Measurements from ENCODE around the gene NEU4. TPM values are rescaled to one million over a fixed set of nuclear protein-coding genes. Genes with fewer than 3 reads are reported as not detected.
"Not testable (repeated sequence)": the region's sequence is repeated elsewhere in the genome, so short reads cannot be mapped to it uniquely, and the experiment has no call there.

Gene NEU4
- total RNA-seq, 2 experiments from 2014 or later: 0.20 TPM; not detected in 1

DNA sequence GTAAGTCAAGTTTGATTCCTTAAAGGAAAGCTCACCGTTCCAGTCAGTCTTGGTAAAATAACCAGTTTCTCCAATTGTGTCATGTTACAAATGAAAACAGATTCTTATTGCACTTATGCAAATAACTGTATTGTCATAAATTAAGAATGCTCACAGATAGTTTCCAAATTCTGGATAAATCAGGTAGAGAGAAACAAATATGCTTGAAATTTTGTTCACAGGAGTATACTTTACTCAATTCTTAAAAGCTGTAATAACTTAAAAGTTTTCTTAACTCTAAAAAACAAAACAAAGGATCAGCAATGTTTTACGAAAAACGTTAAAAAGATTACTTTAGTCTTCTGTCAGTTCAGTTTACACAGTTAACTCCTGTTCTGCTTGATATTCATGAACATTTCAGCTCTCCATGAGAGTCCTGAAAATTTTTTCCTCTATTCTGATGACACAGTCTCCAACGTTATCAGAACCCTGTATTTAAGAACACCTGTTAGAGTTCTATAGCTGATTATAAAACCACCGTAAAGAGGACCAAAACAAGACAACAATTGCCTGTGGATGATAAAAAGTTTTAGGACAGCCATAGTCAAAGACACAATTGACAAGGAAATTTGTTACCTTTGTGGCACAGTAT lies 27.9 kb upstream of the NEU4 start:
- ATAC-seq (ENCODE audit: low read depth): no peak
- no peaks in the 10 kb centered on the region for H3K36me3 Mint-ChIP-seq
- no peak overlapping the region for H3K4me3 Mint-ChIP-seq
- H3K4me1 Mint-ChIP-seq: no peaks in the 10 kb centered on the region
- no peak overlapping the region for H3K27ac Mint-ChIP-seq
- H3K27me3 Mint-ChIP-seq: peaks cover 4% of the 10 kb centered on the region
- DNase-seq: no peak
- POLR2A ChIA-PET: no interaction called here
- peaks cover 9% of the 10 kb centered on the region for H3K9me3 Mint-ChIP-seq

DNA sequence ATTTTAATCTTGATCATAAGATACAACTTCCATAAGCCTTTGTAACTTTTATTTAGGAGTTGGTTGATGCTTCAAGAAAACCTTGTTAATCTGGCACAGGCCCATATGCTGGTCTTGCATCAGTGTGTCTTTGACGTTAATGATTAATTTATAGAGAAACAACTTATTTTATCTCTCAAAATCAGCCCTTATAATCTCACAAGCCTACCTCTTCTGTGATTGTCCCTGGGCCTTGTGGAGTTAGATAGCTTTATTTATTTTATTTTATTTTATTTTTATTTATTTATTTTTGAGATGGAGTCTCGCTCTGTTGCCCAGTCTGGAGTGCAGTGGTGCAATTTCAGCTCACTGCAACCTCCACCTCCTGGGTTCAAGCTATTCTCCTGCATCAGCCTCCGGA lies 26.9 kb upstream of the NEU4 start:
- H3K36me3 Mint-ChIP-seq; POLR2A ChIA-PET; H3K4me3 Mint-ChIP-seq; H3K9me3 Mint-ChIP-seq; H3K27ac Mint-ChIP-seq; H3K27me3 Mint-ChIP-seq; H3K4me1 Mint-ChIP-seq; DNase-seq; ATAC-seq (ENCODE audit: low read depth): not testable (repeated sequence)

DNA sequence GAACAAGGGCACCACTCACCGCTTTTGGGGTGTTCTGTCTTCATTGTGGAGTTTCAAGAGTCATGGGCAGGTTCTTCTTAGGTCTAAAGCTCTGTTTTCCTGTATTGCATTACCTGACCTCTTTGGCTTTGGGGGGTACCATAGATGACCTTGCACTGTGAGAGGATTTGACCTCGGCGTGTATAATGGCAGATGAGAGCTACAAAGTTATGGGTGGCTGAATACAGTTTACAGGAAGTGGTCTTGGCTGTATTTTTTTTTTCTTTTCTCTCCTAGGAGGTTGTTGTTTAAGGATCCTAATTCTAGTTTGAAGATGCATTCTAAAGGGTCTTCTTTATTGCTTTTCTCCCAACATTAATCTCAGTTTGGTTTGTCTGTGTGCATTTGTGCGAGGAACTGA lies 20.9 kb upstream of the NEU4 start:
- H3K4me3 Mint-ChIP-seq: no peak overlapping the region
- no peaks in the 10 kb centered on the region for H3K36me3 Mint-ChIP-seq
- peak overlapping the region; percentile 29 for H3K27ac Mint-ChIP-seq
- ATAC-seq (ENCODE audit: low read depth): peak; percentile 41
- peaks cover 20% of the 10 kb centered on the region for H3K4me1 Mint-ChIP-seq
- peaks cover 6% of the 10 kb centered on the region for H3K27me3 Mint-ChIP-seq
- DNase-seq: no peak
- POLR2A ChIA-PET: interaction anchor here (0.6 to 1.6 kb wide), 2 partner anchors 15 to 54 kb away, joined by 5 read pairs; no protein-coding TSS in a partner anchor
- peaks cover 10% of the 10 kb centered on the region for H3K9me3 Mint-ChIP-seq

DNA sequence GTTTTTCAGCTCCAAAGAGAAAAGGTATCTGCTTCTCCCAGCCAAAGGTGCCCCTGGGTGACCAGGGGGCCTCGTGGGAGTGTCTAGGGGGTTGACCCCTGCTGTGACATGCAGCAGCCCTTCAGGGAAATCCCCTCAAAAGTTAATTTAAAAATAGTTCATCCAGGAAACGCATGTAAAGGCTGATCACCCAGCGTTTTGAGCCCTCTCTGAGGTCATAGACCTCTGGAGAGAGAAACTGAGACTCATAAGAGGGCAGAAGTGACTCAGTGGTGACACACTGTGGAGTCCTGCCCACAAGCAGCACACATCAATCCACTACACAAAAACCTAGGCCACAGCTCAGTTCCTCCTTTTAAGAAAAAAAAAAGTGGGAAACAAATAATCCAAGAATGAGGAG lies 20.4 kb upstream of the NEU4 start:
- POLR2A ChIA-PET: interaction anchor here (1.6 kb wide), 1 partner anchor 15 kb away, joined by 5 read pairs; no protein-coding TSS in a partner anchor
- peaks cover 6% of the 10 kb centered on the region for H3K27me3 Mint-ChIP-seq
- DNase-seq: peak; percentile 34
- peaks cover 11% of the 10 kb centered on the region for H3K9me3 Mint-ChIP-seq
- no peak overlapping the region for H3K4me3 Mint-ChIP-seq
- peak; percentile 85 for ATAC-seq (ENCODE audit: low read depth)
- H3K27ac Mint-ChIP-seq: peak overlapping the region; percentile 29
- H3K4me1 Mint-ChIP-seq: peaks cover 21% of the 10 kb centered on the region
- H3K36me3 Mint-ChIP-seq: no peaks in the 10 kb centered on the region

DNA sequence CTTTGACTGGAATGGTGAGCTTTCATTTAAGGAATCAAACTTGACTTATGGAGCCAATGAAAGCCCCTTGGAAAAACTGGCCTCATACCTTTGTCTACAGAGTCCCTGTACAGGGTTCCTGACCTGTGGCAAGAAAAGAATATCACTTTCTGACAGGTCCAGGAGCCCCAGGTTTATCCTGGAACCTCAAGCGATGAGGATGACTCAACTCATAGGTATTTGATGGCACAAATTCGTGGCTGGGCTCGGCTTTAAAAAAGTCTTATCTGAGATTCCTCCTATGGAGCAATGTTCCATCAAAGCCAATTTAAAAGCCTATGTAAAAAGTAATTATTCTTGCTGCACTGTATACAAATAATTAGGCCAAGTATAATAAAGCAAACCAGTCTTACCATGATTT lies 17.6 kb upstream of the NEU4 start:
- H3K27ac Mint-ChIP-seq; H3K4me3 Mint-ChIP-seq; H3K9me3 Mint-ChIP-seq; H3K27me3 Mint-ChIP-seq; POLR2A ChIA-PET; ATAC-seq (ENCODE audit: low read depth); DNase-seq; H3K36me3 Mint-ChIP-seq: not testable (repeated sequence)
- peaks cover 21% of the 10 kb centered on the region for H3K4me1 Mint-ChIP-seq

DNA sequence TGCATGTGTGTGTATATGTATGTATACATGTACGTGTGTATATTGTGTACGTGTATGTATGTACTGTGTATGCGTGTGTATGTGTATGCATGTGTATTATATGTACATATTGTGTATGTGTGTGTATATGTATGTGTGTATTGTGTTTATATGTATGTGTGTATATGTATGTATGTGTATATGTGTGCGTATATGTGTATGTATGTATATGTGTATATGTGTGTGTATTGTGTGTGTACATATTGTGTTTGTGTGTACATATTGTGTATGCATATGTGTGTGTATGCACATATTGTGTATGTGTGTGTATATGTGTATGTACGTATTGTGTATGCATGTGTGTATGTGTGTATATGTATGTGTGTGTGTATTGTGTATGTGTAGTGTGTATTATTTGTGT lies 15.6 kb upstream of the NEU4 start:
- H3K4me3 Mint-ChIP-seq: no peak overlapping the region
- peaks cover 7% of the 10 kb centered on the region for H3K27me3 Mint-ChIP-seq
- DNase-seq (no peak), ATAC-seq (ENCODE audit: low read depth) (no peak)
- no peaks in the 10 kb centered on the region for H3K36me3 Mint-ChIP-seq
- peaks cover 10% of the 10 kb centered on the region for H3K9me3 Mint-ChIP-seq
- H3K27ac Mint-ChIP-seq: peak overlapping the region; percentile 1
- POLR2A ChIA-PET: no interaction called here
- H3K4me1 Mint-ChIP-seq: peaks cover 12% of the 10 kb centered on the region

DNA sequence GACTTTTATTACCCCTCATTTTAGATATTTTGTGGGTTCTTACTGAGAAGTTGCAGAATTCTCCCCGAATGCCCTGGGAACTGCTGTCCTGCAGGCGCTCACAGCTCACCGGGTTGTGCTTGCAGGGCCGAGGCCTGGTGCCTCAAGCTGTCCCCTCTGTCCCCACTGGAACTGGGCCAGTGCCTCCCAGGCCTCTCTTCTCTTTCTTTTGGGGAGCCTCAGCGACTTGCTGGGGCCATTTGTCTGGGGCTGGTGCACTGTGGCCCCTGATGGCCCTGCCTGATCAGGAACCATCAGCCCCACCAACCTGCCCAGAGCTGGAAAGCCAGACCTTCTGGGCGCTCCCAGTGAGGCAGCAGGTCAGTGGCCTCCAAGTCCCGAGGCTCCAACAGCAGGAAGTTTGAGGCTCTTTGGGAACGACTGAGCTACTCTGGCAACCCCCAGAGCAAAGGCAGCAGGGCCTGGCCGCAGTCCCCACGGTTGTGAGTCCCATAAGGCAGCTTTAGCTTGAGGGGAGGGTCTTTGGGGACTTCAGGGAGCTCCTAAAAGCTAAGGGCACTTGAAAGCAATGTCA lies 14.7 kb upstream of the NEU4 start:
- H3K4me3 Mint-ChIP-seq: no peak overlapping the region
- no peak for ATAC-seq (ENCODE audit: low read depth)
- POLR2A ChIA-PET: no interaction called here
- no peak overlapping the region for H3K27ac Mint-ChIP-seq
- no peaks in the 10 kb centered on the region for H3K36me3 Mint-ChIP-seq
- no peak for DNase-seq
- H3K4me1 Mint-ChIP-seq: peaks cover 4% of the 10 kb centered on the region
- H3K27me3 Mint-ChIP-seq: peaks cover 7% of the 10 kb centered on the region
- peaks cover 9% of the 10 kb centered on the region for H3K9me3 Mint-ChIP-seq

DNA sequence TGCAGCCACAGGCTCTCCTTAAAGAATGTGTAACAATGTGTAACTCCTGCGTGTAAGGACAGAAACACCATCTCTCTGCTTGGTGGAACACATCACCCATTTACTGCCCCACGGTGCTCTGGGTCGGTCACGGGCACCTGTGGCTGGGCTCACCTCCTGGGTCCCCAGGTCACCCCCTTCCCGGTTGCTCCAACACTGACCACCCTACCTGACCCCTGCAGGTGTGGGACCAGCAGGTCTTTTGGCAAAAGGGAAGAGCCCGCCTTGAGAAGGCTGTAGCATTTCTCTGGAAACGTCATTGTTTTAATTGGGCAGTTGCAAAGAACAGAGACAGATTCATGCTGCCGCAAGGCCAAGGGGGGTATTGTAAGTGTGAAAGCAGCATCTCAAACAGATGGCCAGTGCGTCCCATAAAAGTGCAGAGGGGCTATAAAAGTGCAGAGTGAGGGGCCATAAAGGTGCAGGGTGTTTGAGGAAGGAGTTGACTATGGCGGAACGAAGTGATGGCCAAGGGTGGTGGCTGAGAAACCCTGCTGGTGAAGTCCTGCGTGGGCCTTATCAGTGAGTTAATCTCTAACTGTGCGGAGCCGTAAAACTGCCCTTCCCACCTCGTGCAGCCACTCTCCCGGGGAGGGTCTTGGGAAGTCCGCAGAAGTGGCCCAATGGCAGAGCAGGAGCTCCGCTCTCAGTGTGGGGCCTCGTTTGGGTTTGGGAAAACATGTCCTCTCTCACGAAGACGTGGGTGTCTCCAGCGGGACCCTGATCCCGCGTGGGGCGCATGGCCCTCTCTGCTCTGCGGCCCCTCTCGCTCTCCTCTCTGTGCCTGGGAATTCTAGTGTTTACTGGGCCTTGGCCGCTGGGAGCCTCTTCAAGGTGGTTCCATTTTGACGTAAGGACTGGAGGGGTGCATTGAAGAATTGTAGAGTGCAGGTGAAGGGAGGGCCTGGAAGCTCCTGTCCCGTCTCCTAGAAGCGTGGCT lies 13.7 kb upstream of the NEU4 start:
- H3K4me3 Mint-ChIP-seq: no peak overlapping the region
- peaks cover 7% of the 10 kb centered on the region for H3K27me3 Mint-ChIP-seq
- H3K27ac Mint-ChIP-seq: no peak overlapping the region
- H3K36me3 Mint-ChIP-seq: no peaks in the 10 kb centered on the region
- DNase-seq (no peak), ATAC-seq (ENCODE audit: low read depth) (no peak)
- H3K4me1 Mint-ChIP-seq: peaks cover 2% of the 10 kb centered on the region
- POLR2A ChIA-PET: no interaction called here
- peaks cover 7% of the 10 kb centered on the region for H3K9me3 Mint-ChIP-seq

DNA sequence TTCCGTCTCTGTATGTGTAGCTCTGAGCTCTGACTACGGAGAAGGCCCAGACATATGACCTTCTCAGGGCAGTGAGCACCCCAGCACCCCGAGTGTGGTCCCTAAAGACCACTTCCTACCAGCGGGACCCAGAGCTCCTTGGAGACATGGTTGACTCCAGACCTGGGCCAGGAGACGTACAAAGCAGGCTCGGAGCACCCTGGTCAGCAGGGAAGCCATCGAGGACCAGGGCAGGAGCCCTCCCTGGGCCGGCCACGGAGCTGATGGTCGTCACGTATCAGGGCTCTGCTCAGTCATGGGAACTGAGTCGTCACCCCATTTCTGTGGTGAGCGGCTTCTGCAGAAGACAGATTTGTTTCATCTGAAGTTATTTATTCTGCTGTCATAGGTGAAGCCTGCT lies 12.8 kb upstream of the NEU4 start:
- Mint-ChIP-seq H3K27me3 (peaks cover 5% of the 10 kb centered on the region), H3K9me3 (peaks cover 2% of the 10 kb centered on the region), H3K4me1 (peaks cover 2% of the 10 kb centered on the region), H3K4me3 (no peak overlapping the region), H3K36me3 (no peaks in the 10 kb centered on the region), H3K27ac (no peak overlapping the region)
- DNase-seq: no peak
- no peak for ATAC-seq (ENCODE audit: low read depth)
- POLR2A ChIA-PET: no interaction called here

DNA sequence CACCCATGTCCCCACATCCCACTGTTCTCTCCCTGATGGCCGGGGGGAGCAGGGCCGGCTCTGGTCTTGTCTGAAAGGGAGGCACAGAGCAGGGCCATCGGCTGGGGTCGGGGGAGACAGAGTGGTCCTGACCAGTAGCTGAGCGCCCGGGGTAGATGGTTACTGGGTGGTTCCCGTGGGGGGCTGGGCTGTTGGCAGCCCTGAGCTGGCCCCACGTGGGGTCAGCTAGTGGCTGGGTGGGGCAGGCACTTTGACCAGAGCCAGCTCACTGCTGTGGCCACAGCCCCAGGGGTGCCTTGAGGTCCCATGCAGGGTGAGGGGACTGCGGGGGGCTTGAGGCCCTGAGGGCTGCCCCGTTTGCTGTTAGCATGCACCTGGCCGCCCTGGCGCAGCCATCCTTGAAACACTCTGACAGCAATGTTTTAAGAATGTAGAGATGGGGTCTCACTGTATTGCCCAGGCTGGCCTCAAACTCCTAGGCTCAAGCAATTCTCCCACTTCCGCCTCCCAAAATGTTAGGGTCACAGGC lies 12.3 kb upstream of the NEU4 start:
- Mint-ChIP-seq H3K27me3 (peaks cover 5% of the 10 kb centered on the region), H3K4me1 (peaks cover 2% of the 10 kb centered on the region), H3K4me3 (no peak overlapping the region), H3K36me3 (no peaks in the 10 kb centered on the region), H3K27ac (no peak overlapping the region), H3K9me3 (peaks cover 2% of the 10 kb centered on the region)
- POLR2A ChIA-PET: no interaction called here
- DNase-seq: no peak
- no peak for ATAC-seq (ENCODE audit: low read depth)

DNA sequence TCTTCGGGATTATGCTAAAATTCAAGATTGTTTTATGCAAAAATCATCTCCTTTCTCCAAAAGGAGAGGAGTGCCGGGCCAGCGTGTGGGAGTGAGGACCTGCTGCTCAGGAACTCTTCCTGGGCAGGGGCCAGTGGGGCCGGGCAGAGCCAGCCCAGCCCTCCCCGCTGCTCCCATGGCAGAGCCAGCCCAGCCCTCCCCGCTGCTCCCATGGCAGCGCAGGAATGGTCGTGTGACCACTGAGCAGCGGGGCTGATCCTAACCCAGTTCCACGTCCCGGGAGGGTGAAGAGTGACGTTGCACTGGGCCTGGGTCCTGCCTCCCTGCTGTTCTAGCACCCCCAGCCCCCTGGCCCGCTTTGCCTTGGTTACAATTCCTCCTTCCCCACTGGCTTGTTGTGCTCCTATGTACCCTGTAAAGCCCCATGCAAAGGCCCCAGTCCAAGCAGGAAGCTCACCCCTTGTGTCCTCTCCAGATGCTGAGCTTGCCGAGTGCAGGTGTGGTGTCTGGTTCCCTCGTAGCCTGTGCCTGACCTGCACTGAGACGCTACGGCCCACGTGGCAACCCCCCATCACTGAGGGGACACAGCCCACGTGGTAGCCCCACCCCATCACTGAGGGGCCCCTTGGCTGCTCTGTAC lies 11.4 kb upstream of the NEU4 start:
- ATAC-seq (ENCODE audit: low read depth): no peak
- peaks cover 3% of the 10 kb centered on the region for H3K27me3 Mint-ChIP-seq
- H3K9me3 Mint-ChIP-seq: peaks cover 2% of the 10 kb centered on the region
- no peak for DNase-seq
- peaks cover 2% of the 10 kb centered on the region for H3K4me1 Mint-ChIP-seq
- no peak overlapping the region for H3K27ac Mint-ChIP-seq
- H3K4me3 Mint-ChIP-seq: no peak overlapping the region
- H3K36me3 Mint-ChIP-seq: no peaks in the 10 kb centered on the region
- POLR2A ChIA-PET: no interaction called here

DNA sequence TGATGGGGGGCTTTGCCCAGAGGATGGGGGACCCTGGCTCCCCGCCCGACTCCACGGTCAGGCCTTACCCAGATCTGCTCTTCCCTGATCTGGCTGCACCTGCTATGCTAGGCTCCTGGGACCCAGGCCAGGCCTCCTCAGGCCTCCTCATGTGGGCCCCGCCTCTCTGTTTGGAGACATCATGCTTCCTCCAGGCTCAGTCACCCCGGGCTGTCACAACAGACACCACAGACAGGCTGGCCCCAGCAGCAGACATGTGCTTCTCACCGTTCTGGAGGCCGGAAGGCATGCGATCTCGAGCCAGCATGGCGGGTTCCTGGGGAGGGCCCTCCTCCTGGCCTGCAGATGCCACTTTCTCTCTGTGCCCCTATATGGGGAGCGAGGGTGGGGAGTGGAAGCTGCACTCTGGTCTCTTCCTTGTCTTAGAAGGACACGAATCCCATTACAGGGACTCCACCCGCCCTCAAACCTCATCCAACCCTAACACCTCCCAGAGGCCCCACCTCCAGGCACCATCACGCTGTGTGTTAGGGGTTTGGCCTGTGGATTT lies 10.8 kb upstream of the NEU4 start:
- Mint-ChIP-seq H3K4me1 (peaks cover 2% of the 10 kb centered on the region), H3K9me3 (peaks cover 2% of the 10 kb centered on the region), H3K36me3 (no peaks in the 10 kb centered on the region), H3K27me3 (peaks cover 3% of the 10 kb centered on the region), H3K4me3 (no peak overlapping the region), H3K27ac (no peak overlapping the region)
- POLR2A ChIA-PET: no interaction called here
- DNase-seq (no peak), ATAC-seq (ENCODE audit: low read depth) (no peak)

All from activated naive CD8-positive, alpha-beta T cell treated with anti-CD3 and anti-CD28 coated beads, Interleukin-2, amount 10 ng/mL, durations not matched to agents 7 days and 5 days (primary cell).